ENCODE data around the gene MYL12B. TPM values are rescaled to one million over a fixed set of nuclear protein-coding genes. Genes with fewer than 3 reads are reported as not detected.
"Not testable (repeated sequence)": the region's sequence is repeated elsewhere in the genome, so short reads cannot be mapped to it uniquely, and the experiment has no call there.

Gene MYL12B
- polyA plus RNA-seq, 6 donors from 2014 or later = 574 to 848 (median 647) TPM

GRCh38 chr18:3304832-3305231 is 42.9 kb downstream of the MYL12B start:
- Mint-ChIP-seq H3K9me3 (peaks cover 0 to 4% (median 0%) of the 10 kb centered on the region in 7 donors), H3K36me3 (no peaks in the 10 kb centered on the region), H3K4me3 (no peak overlapping the region), H3K4me1 (no peaks in the 10 kb centered on the region), H3K27me3 (peaks cover 16 to 40% (median 30%) of the 10 kb centered on the region in 3 donors), H3K27ac (no peak overlapping the region)
- ATAC-seq (ENCODE audit: low read depth in 2 of 2) (no peak), DNase-seq (no peak)

- H3K4me3 Mint-ChIP-seq = no peak overlapping the region
- no peak for DNase-seq
Measured at GRCh38 chr18:3305354-3305762, 43.4 kb downstream of the MYL12B start.

DNA sequence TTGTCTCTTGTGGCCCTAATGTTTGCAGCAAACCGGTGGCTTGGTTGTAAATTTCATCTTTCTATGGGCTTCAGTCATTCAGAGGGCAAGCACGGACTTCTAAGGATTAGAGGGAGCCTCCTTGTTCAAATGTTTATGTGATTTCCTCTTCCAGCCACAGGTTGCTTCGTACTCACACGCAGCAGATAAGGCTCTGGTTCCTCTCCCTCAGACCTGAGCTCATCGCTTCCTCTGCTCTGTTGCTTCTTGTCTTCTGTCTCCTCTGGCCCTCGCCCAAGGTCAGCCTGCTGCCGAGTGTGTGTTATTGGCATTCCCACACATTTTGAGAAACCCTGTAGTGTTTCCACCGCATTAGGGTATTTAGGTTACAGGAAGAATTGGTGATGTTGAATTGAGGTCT is 44.0 kb downstream of the MYL12B start:
- DNase-seq (no peak), ATAC-seq (ENCODE audit: low read depth in 2 of 2) (no peak)
- no peaks in the 10 kb centered on the region for H3K36me3 Mint-ChIP-seq
- H3K27ac Mint-ChIP-seq = no peak overlapping the region
- H3K4me3 Mint-ChIP-seq = no peak overlapping the region
- no peaks in the 10 kb centered on the region for H3K9me3 Mint-ChIP-seq
- H3K27me3 Mint-ChIP-seq = peaks cover 11 to 30% (median 19%) of the 10 kb centered on the region in 3 donors
- no peaks in the 10 kb centered on the region for H3K4me1 Mint-ChIP-seq

More at GRCh38 chr18:3305354-3305762, 43.4 kb downstream of the MYL12B start:
- Mint-ChIP-seq H3K9me3 (no peaks in the 10 kb centered on the region), H3K27me3 (peaks cover 11 to 36% (median 25%) of the 10 kb centered on the region in 3 donors), H3K4me1 (no peaks in the 10 kb centered on the region), H3K27ac (no peak overlapping the region), H3K36me3 (no peaks in the 10 kb centered on the region)
- ATAC-seq (ENCODE audit: low read depth in 2 of 2) = no peak

DNA sequence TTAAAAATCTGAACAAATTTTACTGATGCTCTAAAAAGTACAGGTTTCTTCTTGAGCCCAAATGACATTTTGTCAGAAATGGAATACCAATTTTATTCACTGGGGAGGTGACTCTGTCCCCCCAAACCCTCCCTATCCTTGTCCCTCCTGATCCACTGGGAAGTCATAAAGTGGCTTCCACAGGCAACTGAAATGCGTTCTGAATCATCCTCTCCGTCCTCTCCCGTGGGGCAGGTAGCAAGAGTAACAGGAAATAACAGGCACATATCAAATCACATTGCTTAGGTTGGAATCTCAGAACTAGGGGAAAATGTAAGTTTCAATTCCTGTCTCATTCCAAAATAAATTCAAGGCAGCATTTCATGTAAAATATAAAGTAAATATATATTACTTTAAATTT is 44.5 kb downstream of the MYL12B start:
- Mint-ChIP-seq H3K4me1 (no peaks in the 10 kb centered on the region), H3K36me3 (no peaks in the 10 kb centered on the region), H3K9me3 (no peaks in the 10 kb centered on the region), H3K27me3 (peaks cover 6 to 26% (median 15%) of the 10 kb centered on the region in 3 donors), H3K27ac (peak overlapping the region in 1 of 6 donors; percentile 35), H3K4me3 (no peak overlapping the region)
- DNase-seq (no peak), ATAC-seq (ENCODE audit: low read depth in 2 of 2) (no peak)

GRCh38 chr18:3313685-3314084 is 51.8 kb downstream of the MYL12B start:
- Mint-ChIP-seq H3K4me1 (no peaks in the 10 kb centered on the region), H3K36me3 (no peaks in the 10 kb centered on the region), H3K27ac (peak overlapping the region in 1 of 6 donors; percentile 10), H3K27me3 (no peaks in the 10 kb centered on the region), H3K4me3 (no peak overlapping the region), H3K9me3 (peaks cover 0 to 6% (median 2%) of the 10 kb centered on the region in 7 donors)
- no peak for DNase-seq
- no peak for ATAC-seq (ENCODE audit: low read depth in 2 of 2)

DNA sequence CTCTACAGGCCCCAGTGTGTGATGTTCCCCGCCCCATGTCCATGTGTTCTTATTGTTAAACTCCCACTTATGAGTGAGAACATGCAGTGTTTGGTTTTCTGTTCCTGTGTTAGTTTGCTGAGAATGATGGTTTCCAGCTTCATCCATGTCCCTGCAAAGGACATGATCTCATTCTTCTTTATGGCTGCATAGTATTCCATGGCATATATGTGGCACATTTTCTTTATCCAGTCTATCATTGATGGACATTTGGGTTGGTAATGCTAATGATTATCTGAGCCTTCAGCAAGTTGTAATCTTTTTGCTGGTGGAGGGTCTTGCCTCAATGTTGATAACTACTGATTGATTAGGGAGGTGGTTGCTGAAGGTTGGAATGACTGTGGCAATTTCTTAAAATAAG is 53.4 kb downstream of the MYL12B start:
- not testable (repeated sequence) for DNase-seq; H3K4me1 Mint-ChIP-seq; H3K9me3 Mint-ChIP-seq; H3K36me3 Mint-ChIP-seq; ATAC-seq (ENCODE audit: low read depth in 2 of 2); H3K4me3 Mint-ChIP-seq; H3K27me3 Mint-ChIP-seq; H3K27ac Mint-ChIP-seq

GRCh38 chr18:3319399-3319798 is 57.5 kb downstream of the MYL12B start:
- H3K4me3 Mint-ChIP-seq = no peak overlapping the region
- H3K27me3 Mint-ChIP-seq = no peaks in the 10 kb centered on the region
- H3K36me3 Mint-ChIP-seq = no peaks in the 10 kb centered on the region
- no peak overlapping the region for H3K27ac Mint-ChIP-seq
- H3K9me3 Mint-ChIP-seq = peaks cover 0 to 6% (median 2%) of the 10 kb centered on the region in 7 donors
- ATAC-seq (ENCODE audit: low read depth in 2 of 2) = no peak
- DNase-seq = no peak
- H3K4me1 Mint-ChIP-seq = peaks cover 0 to 16% (median 6%) of the 10 kb centered on the region in 3 donors

- no peaks in the 10 kb centered on the region for H3K27me3 Mint-ChIP-seq
- no peak for ATAC-seq (ENCODE audit: low read depth in 2 of 2)
Measured at GRCh38 chr18:3319894-3320454, 58.0 kb downstream of the MYL12B start.

DNA sequence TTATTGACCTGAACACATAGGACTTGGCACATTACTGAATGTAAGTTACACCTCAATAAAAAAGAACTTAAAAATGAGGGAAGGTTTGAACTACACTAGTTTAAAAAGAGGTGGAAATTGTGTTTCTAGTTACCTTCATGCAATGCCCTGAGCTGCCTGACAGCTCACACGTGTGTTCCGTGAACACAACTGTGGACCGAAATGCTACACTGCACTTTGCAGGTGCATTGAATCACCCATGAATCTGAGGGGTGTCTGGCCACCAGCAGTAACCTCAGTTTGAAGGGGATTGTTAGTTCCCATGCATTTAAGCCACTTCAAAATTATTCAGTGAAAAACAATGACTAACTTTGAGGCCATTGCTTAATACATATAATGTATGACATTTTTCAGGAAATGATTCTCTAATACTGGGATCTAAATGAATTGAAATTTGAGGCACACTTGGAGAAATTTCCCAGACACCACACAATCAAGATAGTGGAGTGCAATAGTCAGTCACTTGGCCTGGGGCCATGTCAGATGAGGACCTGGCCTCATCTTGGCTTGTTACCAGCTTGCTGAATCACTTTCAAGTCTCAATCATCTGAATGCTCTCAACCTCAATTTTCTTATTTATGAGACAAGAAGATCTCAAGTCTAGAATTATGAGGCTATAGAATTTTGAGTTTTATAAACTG is 59.3 kb downstream of the MYL12B start:
- Mint-ChIP-seq H3K9me3 (no peaks in the 10 kb centered on the region), H3K36me3 (no peaks in the 10 kb centered on the region), H3K4me3 (no peak overlapping the region), H3K27ac (peak overlapping the region in 1 of 6 donors; percentile 76), H3K27me3 (no peaks in the 10 kb centered on the region), H3K4me1 (peaks cover 0 to 16% (median 6%) of the 10 kb centered on the region in 3 donors)
- DNase-seq (no peak), ATAC-seq (ENCODE audit: low read depth in 2 of 2) (no peak)

More at GRCh38 chr18:3319894-3320454, 58.0 kb downstream of the MYL12B start:
- peaks cover 0 to 6% (median 2%) of the 10 kb centered on the region in 7 donors for H3K9me3 Mint-ChIP-seq
- H3K36me3 Mint-ChIP-seq = no peaks in the 10 kb centered on the region
- H3K27ac Mint-ChIP-seq = no peak overlapping the region
- DNase-seq = no peak
- H3K4me3 Mint-ChIP-seq = no peak overlapping the region
- H3K4me1 Mint-ChIP-seq = peaks cover 0 to 16% (median 6%) of the 10 kb centered on the region in 3 donors

DNA sequence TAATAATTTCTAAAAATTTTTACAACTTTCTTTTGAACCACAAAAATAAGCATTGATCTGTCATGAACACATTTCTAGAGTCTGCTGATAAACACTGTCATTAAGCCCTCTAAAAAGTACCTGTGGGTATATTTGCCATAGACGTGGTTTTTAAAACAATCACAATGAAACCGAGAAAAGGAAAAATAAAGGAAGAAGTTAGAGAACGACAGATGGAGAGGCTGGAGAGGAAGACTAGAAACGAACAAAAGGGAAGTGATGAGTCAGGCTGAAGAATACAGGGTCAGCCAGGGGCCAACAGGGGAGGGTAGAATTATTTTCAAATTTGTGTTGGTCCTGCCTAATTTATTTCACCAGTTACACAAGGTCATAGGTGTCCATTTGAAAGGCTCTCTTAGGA is 62.0 kb downstream of the MYL12B start:
- Mint-ChIP-seq H3K4me1 (peaks cover 0 to 16% (median 6%) of the 10 kb centered on the region in 3 donors), H3K27me3 (no peaks in the 10 kb centered on the region), H3K9me3 (no peaks in the 10 kb centered on the region), H3K27ac (peak overlapping the region in 3 of 6 donors; percentile 25 to 65 (median 47)), H3K4me3 (no peak overlapping the region), H3K36me3 (no peaks in the 10 kb centered on the region)
- ATAC-seq (ENCODE audit: low read depth in 2 of 2) (peak in 1 of 2 donors; percentile 27), DNase-seq (no peak)

Other genes starting within 250 kb of the MYL12B start
- 10 to 100 TPM in 2 of 6 donors, 1 to 10 TPM in 4; 1.6 to 15.4 (median 8.1) TPM for gene LPIN2, start 249.0 kb upstream of the MYL12B start, polyA plus RNA-seq (ENCODE audit: low read depth in 6 of 6)
- 1 to 10 TPM in 2 of 6 donors, under 1 TPM in 3, not detected in 1; 0.08 to 1.5 (median 0.85) TPM for gene MYOM1, start 42.2 kb upstream of the MYL12B start, polyA plus RNA-seq (ENCODE audit: low read depth in 6 of 6)
- gene MYL12A, start 14.3 kb upstream of the MYL12B start, polyA plus RNA-seq (ENCODE audit: low read depth in 6 of 6) = 1,000 to 10,000 TPM; 1,232 to 1,667 (median 1,472) TPM
- 100 to 1,000 TPM in 1 of 6 donors, 10 to 100 TPM in 5; 34.1 to 114 (median 46.4) TPM for gene TGIF1, start 188.0 kb downstream of the MYL12B start, polyA plus RNA-seq (ENCODE audit: low read depth in 6 of 6)